PC-9 (cell line): ENCODE results near the gene CUL9. TPM values are rescaled to one million over a fixed set of nuclear protein-coding genes. Genes with fewer than 3 reads are reported as not detected.

Experiments used
- BruUV-seq: library from RNA; stranded (reverse); fragments of 400-500 nt; replicated peaks from 2 replicates; lab custom pipeline; 2021; lab: Mats Ljungman, UMichigan
- CTCF ChIA-PET: fragments of 300-600 bp; sonication (Branson Sonifier 250); formaldehyde crosslinking; loops from one replicate; lab custom pipeline; 2022; ENCODE audit warnings: antibody characterized with exemption; lab: Charles Lee
- POLR2A ChIA-PET: fragments of 300-600 bp; sonication (Branson Sonifier 250); formaldehyde crosslinking; loops from one replicate; lab custom pipeline; 2022; ENCODE audit warnings: antibody characterized with exemption; ENCODE audit not compliant: unreplicated experiment; lab: Charles Lee
- DNase-seq, 2 experiments: peaks; one replicate each; pipeline versions ENCODE4 v3.0.0 to v3.0.0-alpha.2; 2015 to 2022; ENCODE audit warnings: mixed read lengths in 1 of 2
- H2AFZ ChIP-seq: fragments of 200-600 bp; sonication (generic); 2 replicates; pipeline ENCODE4 v1.8.1; 2017; ENCODE audit warnings: antibody characterized with exemption
- H3F3A ChIP-seq: fragments of 200-600 bp; sonication (generic); 2 replicates; pipeline ENCODE4 v1.8.1; 2017; ENCODE audit warnings: antibody characterized with exemption, mild to moderate bottlenecking, low read depth; ENCODE audit not compliant: insufficient read depth
- H3K27ac ChIP-seq: fragments of 200-600 bp; sonication (generic); 2 replicates; pipeline ENCODE4 v1.6.1; 2016; ENCODE audit warnings: mixed run types
- H3K27me3 ChIP-seq: fragments of 200-600 bp; sonication (generic); 2 replicates; pipeline ENCODE4 v1.6.1; 2016; ENCODE audit warnings: low read depth, mixed run types; ENCODE audit not compliant: insufficient read depth
- H3K36me3 ChIP-seq: fragments of 200-600 bp; sonication (generic); 2 replicates; pipeline ENCODE4 v1.6.1; 2016; ENCODE audit warnings: low read depth, mixed run types
- H3K4me1 ChIP-seq: fragments of 200-600 bp; sonication (generic); replicated peaks from 2 replicates; pipeline ENCODE4 v1.6.1; 2016; ENCODE audit warnings: mixed run types; ENCODE audit not compliant: insufficient read depth
- H3K4me2 ChIP-seq: fragments of 200-600 bp; sonication (generic); 2 replicates; pipeline ENCODE4 v1.6.1; 2017; ENCODE audit warnings: mixed run types
- H3K4me3 ChIP-seq: fragments of 200-600 bp; sonication (generic); 2 replicates; pipeline ENCODE4 v1.6.1; 2016; ENCODE audit warnings: mixed run types
- H3K79me2 ChIP-seq: fragments of 200-600 bp; sonication (generic); 2 replicates; pipeline ENCODE4 v1.6.1; 2017; ENCODE audit warnings: low read depth, mixed run types
- H3K9me2 ChIP-seq: fragments of 200-600 bp; sonication (generic); 2 replicates; pipeline ENCODE4 v1.8.1; 2017; ENCODE audit warnings: mild to moderate bottlenecking; ENCODE audit not compliant: insufficient read depth
- H3K9me3 ChIP-seq: fragments of 200-600 bp; sonication (generic); 2 replicates; pipeline ENCODE4 v1.8.1; 2016; ENCODE audit warnings: low read depth; ENCODE audit not compliant: insufficient read depth
- H4K20me1 ChIP-seq: fragments of 200-600 bp; sonication (generic); 2 replicates; pipeline ENCODE4 v1.8.1; 2017; ENCODE audit not compliant: insufficient read depth
- EZH2 ChIP-seq: fragments of 200-600 bp; sonication (generic); IDR thresholded peaks from 2 replicates; pipeline ENCODE4 v1.8.0; 2017; ENCODE audit warnings: antibody characterized with exemption, low read depth
- intact Hi-C: fragments of 100-400 bp; cut with micrococcal nuclease; formaldehyde crosslinking; loops from one replicate; pipeline ENCODE4 v1.10.0; 2022; ENCODE audit not compliant: unreplicated experiment
- total RNA-seq: library from RNA; stranded (reverse); gene quantifications from 2 replicates; pipeline ENCODE4 v1.2.3, GENCODE V29; 2021
- TF ChIP-seq, protein P1 (sequence below): fragments of 200-600 bp; sonication (generic); conservative IDR thresholded peaks from 2 replicates; pipeline ENCODE4 v1.6.1; 2017; ENCODE audit warnings: mixed run types, antibody characterized with exemption, mild to moderate bottlenecking, moderate library complexity

CUL9 gene
- total RNA-seq, 1 experiment from 2014 or later = 52.8 TPM

DNA sequence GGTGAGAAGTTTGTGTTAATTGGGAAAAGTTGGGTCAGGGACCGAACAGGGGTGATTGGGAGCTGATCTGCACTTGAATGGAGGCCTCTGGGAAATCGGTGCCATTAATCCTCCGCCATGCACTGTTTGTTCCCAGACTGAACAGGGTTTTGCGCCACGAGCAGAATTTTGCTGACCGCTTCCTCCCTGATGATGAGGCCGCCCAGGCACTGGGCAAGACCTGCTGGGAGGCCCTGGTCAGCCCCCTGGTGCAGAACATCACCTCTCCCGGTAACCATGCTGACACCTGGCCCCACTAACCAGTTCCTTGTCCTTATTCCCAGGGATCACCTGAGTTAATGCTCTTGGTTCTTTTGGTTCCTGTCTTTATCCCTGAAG is 21.7 kb downstream of the CUL9 start:
- POLR2A ChIA-PET = no interaction called here
- no peaks in the 10 kb centered on the region; the same call in 1 of the 2 replicates for H3K4me1 ChIP-seq
- no peaks in the 10 kb centered on the region for H4K20me1 ChIP-seq
- BruUV-seq = no TSS peak
- no peaks in the 10 kb centered on the region for H3K27me3 ChIP-seq
- no peaks in the 10 kb centered on the region for H3F3A ChIP-seq
- H3K9me3 ChIP-seq = no peaks in the 10 kb centered on the region
- H3K36me3 ChIP-seq = no peaks in the 10 kb centered on the region
- TF ChIP-seq EZH2 = no peak
- no peak for DNase-seq
- CTCF ChIA-PET = no interaction called here
- H3K79me2 ChIP-seq = no peaks in the 10 kb centered on the region
- H2AFZ ChIP-seq = no peak overlapping the region
- no peaks in the 10 kb centered on the region for H3K9me2 ChIP-seq
- H3K4me3 ChIP-seq = no peak overlapping the region
- no peak overlapping the region for H3K27ac ChIP-seq
- intact Hi-C loops = no loop called here
- no peak overlapping the region for H3K4me2 ChIP-seq

DNA sequence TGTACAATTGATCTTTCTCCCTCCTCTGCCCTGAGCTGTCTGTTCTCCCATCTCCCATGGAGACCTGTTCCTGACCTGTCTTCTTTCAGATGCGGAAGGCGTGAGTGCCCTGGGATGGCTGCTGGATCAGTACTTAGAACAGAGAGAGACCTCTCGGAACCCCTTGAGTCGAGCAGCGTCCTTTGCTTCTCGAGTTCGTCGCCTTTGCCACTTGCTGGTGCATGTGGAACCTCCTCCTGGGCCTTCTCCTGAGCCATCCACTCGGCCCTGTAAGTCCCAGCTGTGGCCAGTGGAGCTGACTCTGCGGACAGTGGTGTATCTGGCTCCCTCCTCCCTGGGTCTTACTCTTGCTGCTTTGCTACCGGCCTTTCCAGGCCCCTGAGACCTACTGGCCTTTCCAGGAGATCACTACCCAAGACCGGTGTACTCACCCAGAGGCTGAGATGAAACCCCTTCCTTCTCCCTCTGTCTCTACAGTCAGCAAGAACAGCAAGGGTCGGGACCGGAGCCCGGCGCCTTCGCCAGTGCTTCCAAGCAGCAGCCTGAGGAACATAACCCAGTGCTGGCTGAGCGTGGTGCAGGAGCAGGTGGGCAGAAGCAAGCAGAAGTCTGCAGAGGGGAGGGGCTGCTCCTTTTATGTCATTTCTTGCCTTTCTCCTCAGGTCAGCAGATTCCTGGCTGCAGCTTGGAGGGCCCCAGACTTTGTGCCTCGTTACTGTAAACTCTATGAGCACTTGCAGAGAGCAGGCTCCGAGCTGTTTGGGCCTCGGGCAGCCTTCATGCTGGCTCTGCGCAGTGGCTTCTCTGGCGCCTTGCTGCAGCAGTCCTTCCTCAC is 22.5 kb downstream of the CUL9 start:
- Histone ChIP-seq H3K79me2 (no peaks in the 10 kb centered on the region), H3K27ac (no peak overlapping the region), H3K4me1 (no peaks in the 10 kb centered on the region; the same call in 1 of the 2 replicates), H3K4me2 (no peak overlapping the region), H3K9me2 (no peaks in the 10 kb centered on the region), H3K9me3 (no peaks in the 10 kb centered on the region), H3K36me3 (no peaks in the 10 kb centered on the region), H3K27me3 (no peaks in the 10 kb centered on the region), H3K4me3 (no peak overlapping the region), H4K20me1 (no peaks in the 10 kb centered on the region), H3F3A (no peaks in the 10 kb centered on the region), H2AFZ (no peak overlapping the region)
- TF ChIP-seq, protein P1, sequence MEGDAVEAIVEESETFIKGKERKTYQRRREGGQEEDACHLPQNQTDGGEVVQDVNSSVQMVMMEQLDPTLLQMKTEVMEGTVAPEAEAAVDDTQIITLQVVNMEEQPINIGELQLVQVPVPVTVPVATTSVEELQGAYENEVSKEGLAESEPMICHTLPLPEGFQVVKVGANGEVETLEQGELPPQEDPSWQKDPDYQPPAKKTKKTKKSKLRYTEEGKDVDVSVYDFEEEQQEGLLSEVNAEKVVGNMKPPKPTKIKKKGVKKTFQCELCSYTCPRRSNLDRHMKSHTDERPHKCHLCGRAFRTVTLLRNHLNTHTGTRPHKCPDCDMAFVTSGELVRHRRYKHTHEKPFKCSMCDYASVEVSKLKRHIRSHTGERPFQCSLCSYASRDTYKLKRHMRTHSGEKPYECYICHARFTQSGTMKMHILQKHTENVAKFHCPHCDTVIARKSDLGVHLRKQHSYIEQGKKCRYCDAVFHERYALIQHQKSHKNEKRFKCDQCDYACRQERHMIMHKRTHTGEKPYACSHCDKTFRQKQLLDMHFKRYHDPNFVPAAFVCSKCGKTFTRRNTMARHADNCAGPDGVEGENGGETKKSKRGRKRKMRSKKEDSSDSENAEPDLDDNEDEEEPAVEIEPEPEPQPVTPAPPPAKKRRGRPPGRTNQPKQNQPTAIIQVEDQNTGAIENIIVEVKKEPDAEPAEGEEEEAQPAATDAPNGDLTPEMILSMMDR = no peak
- TF ChIP-seq EZH2 = no peak
- ChIA-PET CTCF (no interaction called here), POLR2A (no interaction called here)
- BruUV-seq = no TSS peak
- DNase-seq = no peak
- intact Hi-C loops = no loop called here

- Histone ChIP-seq H4K20me1 (no peaks in the 10 kb centered on the region), H3K79me2 (no peaks in the 10 kb centered on the region), H3K27ac (no peak overlapping the region), H3K9me3 (no peaks in the 10 kb centered on the region), H2AFZ (no peak overlapping the region), H3K36me3 (no peaks in the 10 kb centered on the region), H3K27me3 (no peaks in the 10 kb centered on the region), H3F3A (no peaks in the 10 kb centered on the region), H3K4me2 (no peak overlapping the region), H3K9me2 (no peaks in the 10 kb centered on the region), H3K4me3 (no peak overlapping the region), H3K4me1 (no peaks in the 10 kb centered on the region; the same call in 1 of the 2 replicates)
- ChIA-PET CTCF (no interaction called here), POLR2A (no interaction called here)
- TF ChIP-seq EZH2 = no peak
- TF ChIP-seq, protein P1 = no peak
- no peak for DNase-seq
- intact Hi-C loops = no loop called here
- no TSS peak for BruUV-seq
Measured at GRCh38 chr6:43205849-43206248, 23.9 kb downstream of the CUL9 start.
